ENCODE data around the gene LILRB2.
"Not testable (repeated sequence)": the region's sequence is repeated elsewhere in the genome, so short reads cannot be mapped to it uniquely, and the experiment has no call there.

Gene LILRB2

GRCh38 chr19:54271106-54271505, 9.8 kb downstream of the LILRB2 start:
- DNase-seq, result no peak

- no peak for DNase-seq
Measured at GRCh38 chr19:54268936-54269335, 12.0 kb downstream of the LILRB2 start.

- DNase-seq, result no peak
Measured at GRCh38 chr19:54266133-54266532, 14.8 kb downstream of the LILRB2 start.

- DNase-seq, result no peak
Measured at GRCh38 chr19:54262470-54262869, 18.4 kb downstream of the LILRB2 start.

GRCh38 chr19:54262066-54262465, 18.8 kb downstream of the LILRB2 start:
- no peak for DNase-seq

GRCh38 chr19:54257116-54257480, 23.8 kb downstream of the LILRB2 start, which contains the start of gene LILRB5:
Gene LILRB5 (minus strand): TSS chr19:54257273. CDS start chr19:54257193, 80 bp downstream.
- no peak for DNase-seq

- no peak for DNase-seq
Measured at GRCh38 chr19:54256250-54257115, 24.4 kb downstream of the LILRB2 start.

- no peak for DNase-seq
Measured at GRCh38 chr19:54255105-54255775, 25.7 kb downstream of the LILRB2 start.

- DNase-seq, result no peak
Measured at GRCh38 chr19:54254195-54254906, 26.6 kb downstream of the LILRB2 start.

- no peak for DNase-seq
Measured at GRCh38 chr19:54253331-54254194, 27.3 kb downstream of the LILRB2 start.

- DNase-seq, result no peak
Measured at GRCh38 chr19:54252845-54253244, 28.1 kb downstream of the LILRB2 start.

GRCh38 chr19:54252243-54252642, 28.7 kb downstream of the LILRB2 start:
- DNase-seq, result no peak

- no peak for DNase-seq
Measured at GRCh38 chr19:54248016-54248601, 32.8 kb downstream of the LILRB2 start.

GRCh38 chr19:54247106-54247930, 33.6 kb downstream of the LILRB2 start:
- no peak for DNase-seq

- no peak for DNase-seq
Measured at GRCh38 chr19:54245936-54246335, 35.0 kb downstream of the LILRB2 start.

- DNase-seq, result not testable (repeated sequence)
Measured at GRCh38 chr19:54243809-54244208, 37.1 kb downstream of the LILRB2 start.

- DNase-seq, result not testable (repeated sequence)
Measured at GRCh38 chr19:54242646-54243045, 38.3 kb downstream of the LILRB2 start, which contains the start of gene LILRA6. Gene LILRA6 (minus strand): TSS chr19:54242790.

GRCh38 chr19:54242234-54242633, 38.7 kb downstream of the LILRB2 start:
- not testable (repeated sequence) for DNase-seq

GRCh38 chr19:54240372-54241336, 40.3 kb downstream of the LILRB2 start:
- not testable (repeated sequence) for DNase-seq
